ENCODE measurements around the gene TNNT2.

The TNNT2 gene

GRCh38 chr1:201329286-201329685 lies 48.2 kb downstream of the TNNT2 start:
- ATAC-seq = no peak
- TF ChIP-seq, protein P1, sequence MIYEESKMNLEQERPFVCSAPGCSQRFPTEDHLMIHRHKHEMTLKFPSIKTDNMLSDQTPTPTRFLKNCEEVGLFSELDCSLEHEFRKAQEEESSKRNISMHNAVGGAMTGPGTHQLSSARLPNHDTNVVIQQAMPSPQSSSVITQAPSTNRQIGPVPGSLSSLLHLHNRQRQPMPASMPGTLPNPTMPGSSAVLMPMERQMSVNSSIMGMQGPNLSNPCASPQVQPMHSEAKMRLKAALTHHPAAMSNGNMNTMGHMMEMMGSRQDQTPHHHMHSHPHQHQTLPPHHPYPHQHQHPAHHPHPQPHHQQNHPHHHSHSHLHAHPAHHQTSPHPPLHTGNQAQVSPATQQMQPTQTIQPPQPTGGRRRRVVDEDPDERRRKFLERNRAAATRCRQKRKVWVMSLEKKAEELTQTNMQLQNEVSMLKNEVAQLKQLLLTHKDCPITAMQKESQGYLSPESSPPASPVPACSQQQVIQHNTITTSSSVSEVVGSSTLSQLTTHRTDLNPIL (CRISPR knock-in tag; IDR thresholded peaks at IDR 0.05; ENCODE audit: low read depth) = no peak
- no peak for TF ChIP-seq ZNF565 (CRISPR knock-in tag; conservative IDR thresholded peaks at IDR 0.05; ENCODE audit: low read depth)
- TF ChIP-seq, protein P2, sequence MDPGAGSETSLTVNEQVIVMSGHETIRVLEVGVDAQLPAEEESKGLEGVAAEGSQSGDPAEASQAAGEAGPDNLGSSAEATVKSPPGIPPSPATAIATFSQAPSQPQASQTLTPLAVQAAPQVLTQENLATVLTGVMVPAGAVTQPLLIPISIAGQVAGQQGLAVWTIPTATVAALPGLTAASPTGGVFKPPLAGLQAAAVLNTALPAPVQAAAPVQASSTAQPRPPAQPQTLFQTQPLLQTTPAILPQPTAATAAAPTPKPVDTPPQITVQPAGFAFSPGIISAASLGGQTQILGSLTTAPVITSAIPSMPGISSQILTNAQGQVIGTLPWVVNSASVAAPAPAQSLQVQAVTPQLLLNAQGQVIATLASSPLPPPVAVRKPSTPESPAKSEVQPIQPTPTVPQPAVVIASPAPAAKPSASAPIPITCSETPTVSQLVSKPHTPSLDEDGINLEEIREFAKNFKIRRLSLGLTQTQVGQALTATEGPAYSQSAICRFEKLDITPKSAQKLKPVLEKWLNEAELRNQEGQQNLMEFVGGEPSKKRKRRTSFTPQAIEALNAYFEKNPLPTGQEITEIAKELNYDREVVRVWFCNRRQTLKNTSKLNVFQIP (CRISPR knock-in tag; IDR thresholded peaks at IDR 0.05; ENCODE audit: borderline replicate concordance, low read depth) = no peak
- TF ChIP-seq TOX (CRISPR knock-in tag; IDR thresholded peaks at IDR 0.05; ENCODE audit: borderline replicate concordance) = no peak
- TF ChIP-seq CSRNP3 (CRISPR knock-in tag; IDR thresholded peaks at IDR 0.05) = no peak
- no peak for TF ChIP-seq ZFP3 (CRISPR knock-in tag; IDR thresholded peaks at IDR 0.05)
- no peak for TF ChIP-seq ESRRG (CRISPR knock-in tag; IDR thresholded peaks at IDR 0.05)
- TF ChIP-seq TCF4 (CRISPR knock-in tag; IDR thresholded peaks at IDR 0.05; ENCODE audit: borderline replicate concordance) = no peak
- TF ChIP-seq ISL1 (CRISPR knock-in tag; IDR thresholded peaks at IDR 0.05) = no peak
- TF ChIP-seq PPARA (CRISPR knock-in tag; IDR thresholded peaks at IDR 0.05; ENCODE audit: borderline replicate concordance) = no peak
- no peak for TF ChIP-seq CSDC2 (CRISPR knock-in tag; IDR thresholded peaks at IDR 0.05)

DNA sequence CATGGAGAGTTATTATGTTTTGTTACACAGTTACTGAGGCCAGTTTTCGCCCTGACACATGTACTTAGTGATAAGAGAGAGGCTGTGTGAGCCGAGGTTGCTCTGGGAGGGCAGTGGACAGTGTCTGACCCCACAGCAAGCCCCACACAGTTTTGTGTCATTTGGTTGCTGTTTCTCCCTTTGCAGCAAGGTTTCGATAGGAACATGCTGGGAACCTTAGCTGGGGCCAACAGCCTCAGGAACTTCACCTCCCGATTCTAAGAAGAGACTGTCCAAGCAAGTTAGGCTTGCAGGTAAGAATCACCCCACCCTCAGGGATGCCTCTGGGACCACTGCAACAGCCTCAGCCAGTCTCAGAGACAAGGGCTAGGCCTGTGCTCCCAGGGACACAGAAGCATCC lies 48.9 kb downstream of the TNNT2 start:
- no peak for ATAC-seq
- TF ChIP-seq ZNF70 (CRISPR knock-in tag; IDR thresholded peaks at IDR 0.05) (no peak), PATZ1 (CRISPR knock-in tag; IDR thresholded peaks at IDR 0.05; ENCODE audit: borderline replicate concordance) (no peak), OSR1 (CRISPR knock-in tag; IDR thresholded peaks at IDR 0.05) (no peak), SNAI2 (CRISPR knock-in tag; IDR thresholded peaks at IDR 0.05) (no peak), ZFP30 (CRISPR knock-in tag; IDR thresholded peaks at IDR 0.05) (no peak), TCF4 (CRISPR knock-in tag; IDR thresholded peaks at IDR 0.05; ENCODE audit: borderline replicate concordance) (no peak), GLIS3 (CRISPR knock-in tag; IDR thresholded peaks at IDR 0.05) (no peak), TOX (CRISPR knock-in tag; IDR thresholded peaks at IDR 0.05; ENCODE audit: borderline replicate concordance) (no peak), ZNF8 (CRISPR knock-in tag; IDR thresholded peaks at IDR 0.05) (no peak), PPARA (CRISPR knock-in tag; IDR thresholded peaks at IDR 0.05; ENCODE audit: borderline replicate concordance) (no peak), CSRNP3 (CRISPR knock-in tag; IDR thresholded peaks at IDR 0.05) (no peak), ZFP3 (CRISPR knock-in tag; IDR thresholded peaks at IDR 0.05) (no peak), BACH2 (CRISPR knock-in tag; IDR thresholded peaks at IDR 0.05; ENCODE audit: borderline replicate concordance) (no peak), ZC3H10 (CRISPR knock-in tag; IDR thresholded peaks at IDR 0.05) (no peak), RARB (CRISPR knock-in tag; IDR thresholded peaks at IDR 0.05) (no peak), CSDC2 (CRISPR knock-in tag; IDR thresholded peaks at IDR 0.05) (no peak), ESRRG (CRISPR knock-in tag; IDR thresholded peaks at IDR 0.05) (no peak)
- TF ChIP-seq, protein P1 (CRISPR knock-in tag; IDR thresholded peaks at IDR 0.05; ENCODE audit: low read depth) = no peak
- TF ChIP-seq, protein P3, sequence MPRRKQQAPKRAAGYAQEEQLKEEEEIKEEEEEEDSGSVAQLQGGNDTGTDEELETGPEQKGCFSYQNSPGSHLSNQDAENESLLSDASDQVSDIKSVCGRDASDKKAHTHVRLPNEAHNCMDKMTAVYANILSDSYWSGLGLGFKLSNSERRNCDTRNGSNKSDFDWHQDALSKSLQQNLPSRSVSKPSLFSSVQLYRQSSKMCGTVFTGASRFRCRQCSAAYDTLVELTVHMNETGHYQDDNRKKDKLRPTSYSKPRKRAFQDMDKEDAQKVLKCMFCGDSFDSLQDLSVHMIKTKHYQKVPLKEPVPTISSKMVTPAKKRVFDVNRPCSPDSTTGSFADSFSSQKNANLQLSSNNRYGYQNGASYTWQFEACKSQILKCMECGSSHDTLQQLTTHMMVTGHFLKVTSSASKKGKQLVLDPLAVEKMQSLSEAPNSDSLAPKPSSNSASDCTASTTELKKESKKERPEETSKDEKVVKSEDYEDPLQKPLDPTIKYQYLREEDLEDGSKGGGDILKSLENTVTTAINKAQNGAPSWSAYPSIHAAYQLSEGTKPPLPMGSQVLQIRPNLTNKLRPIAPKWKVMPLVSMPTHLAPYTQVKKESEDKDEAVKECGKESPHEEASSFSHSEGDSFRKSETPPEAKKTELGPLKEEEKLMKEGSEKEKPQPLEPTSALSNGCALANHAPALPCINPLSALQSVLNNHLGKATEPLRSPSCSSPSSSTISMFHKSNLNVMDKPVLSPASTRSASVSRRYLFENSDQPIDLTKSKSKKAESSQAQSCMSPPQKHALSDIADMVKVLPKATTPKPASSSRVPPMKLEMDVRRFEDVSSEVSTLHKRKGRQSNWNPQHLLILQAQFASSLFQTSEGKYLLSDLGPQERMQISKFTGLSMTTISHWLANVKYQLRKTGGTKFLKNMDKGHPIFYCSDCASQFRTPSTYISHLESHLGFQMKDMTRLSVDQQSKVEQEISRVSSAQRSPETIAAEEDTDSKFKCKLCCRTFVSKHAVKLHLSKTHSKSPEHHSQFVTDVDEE (CRISPR knock-in tag; IDR thresholded peaks at IDR 0.05) = no peak
- TF ChIP-seq, protein P2 (CRISPR knock-in tag; IDR thresholded peaks at IDR 0.05; ENCODE audit: borderline replicate concordance, low read depth) = no peak
